Adrenal gland (tissue), 12 donors: ENCODE data around the gene C1RL. TPM values are rescaled to one million over a fixed set of nuclear protein-coding genes. Genes with fewer than 3 reads are reported as not detected.

Source experiments
- DNase-seq, 7 donors: peaks; one replicate each; pipeline ENCODE4 v3.0.0-alpha.2; 2019 to 2020
- H3K27ac ChIP-seq, 5 donors: fragments of 200-600 bp; sonication (generic) in 4 of 5; 1 replicate in 3 of 5; 2 replicates in 2 of 5; pipeline versions ENCODE4 v1.5.1 to v1.8.0; 2016 to 2020; ENCODE audit warnings: mild to moderate bottlenecking in 1 of 5
- H3K27me3 ChIP-seq: fragments of 200-600 bp; 2 replicates; pipeline ENCODE4 v1.8.0; 2021
- H3K36me3 ChIP-seq, 2 donors: fragments of 200-600 bp; replicated peaks in 1 of 2; 1 replicate in 1 of 2; 2 replicates in 1 of 2; pipeline versions ENCODE4 v1.5.1 to v1.8.0; 2018 to 2022
- H3K4me1 ChIP-seq, 2 donors: fragments of 200-600 bp; replicated peaks in 1 of 2; 1 replicate in 1 of 2; 2 replicates in 1 of 2; pipeline versions ENCODE4 v1.5.1 to v1.8.0; 2018 to 2021
- H3K4me3 ChIP-seq, 4 donors: fragments of 200-600 bp; sonication (generic) in 3 of 4; one replicate each; pipeline ENCODE4 v1.5.1; 2016 to 2018
- H3K9me3 ChIP-seq, 3 donors: fragments of 200-600 bp; sonication (generic) in 1 of 3; replicated peaks in 1 of 3; 1 replicate in 2 of 3; 2 replicates in 1 of 3; pipeline versions ENCODE4 v1.5.1 to v1.8.0; 2016 to 2021
- CTCF ChIP-seq, 6 experiments: fragments of 450-650 bp in 4 of 6; fragments of 200-600 bp in 2 of 6; sonication (generic) in 1 of 6; IDR thresholded peaks; 1 replicate in 5 of 6; 2 replicates in 1 of 6; pipeline versions ENCODE4 v1.5.1 to v1.8.0; 2016 to 2021; ENCODE audit warnings: antibody characterized with exemption in 6 of 6, mild to moderate bottlenecking in 2 of 6, moderate library complexity in 1 of 6
- POLR2A ChIP-seq, 2 donors: fragments of 450-650 bp; IDR thresholded peaks; one replicate each; pipeline ENCODE4 v1.6.1; 2017; ENCODE audit warnings: antibody characterized with exemption in 2 of 2, mild to moderate bottlenecking in 2 of 2, moderate library complexity in 1 of 2
- WGBS, 4 donors: extraction: QIAGEN DNeasy Blood & Tissue Kit in 2 of 4; methylation state at CpG; one replicate each; pipeline versions ENCODE4 v1.1.5 to v1.1.7; 2013 to 2017; 5-methylcytosine and 5-hydroxymethylcytosine counted together
- intact Hi-C, 2 donors: fragments of 100-400 bp; cut with DNase I; formaldehyde crosslinking; loops; one replicate each; pipeline versions ENCODE4 v1.14.1 to v1.15.0; 2022 to 2023
- polyA plus RNA-seq, 3 donors: library from polyadenylated mRNA; stranded (reverse); fragments of 200-250 nt in 2 of 3; fragments of 350-450 nt in 1 of 3; fragmentation: Illumina TruSeq in 1 of 3; extraction: RNeasy Lipid Tissue Mini Kit (QIAGEN cat#74804) in 1 of 3; gene quantifications; one replicate each; pipeline ENCODE4 v1.2.3, GENCODE V29; 2013 to 2014
- total RNA-seq, 9 donors: library from RNA; depleted of rRNA in 4 of 9; stranded (reverse); fragments of >200 nt in 4 of 9; fragments of 120-200 nt in 1 of 9; fragmentation: NEBNext Ultra II Directional in 1 of 9; extraction: Animal tissue kit (Norgen Biotek cat#: 25700) in 1 of 9; gene quantifications; one replicate each; pipeline versions ENCODE4 v1.1.0 to v1.2.4, GENCODE V29; 2013 to 2023
- donor health status: healthy with polysubstance abuse.
- donor health status: Bipolar disorder and iron deficiency.
- donor health status: DM: yes; HTN: yes; CAD: no.
- donor health status: DM: no; HTN: no; CAD: no.
- donor health status: DM: no; HTN: no; CAD: no.
- donor health status: DM: yes; HTN: yes; CAD: no.

The C1RL gene
- total and polyA plus RNA-seq, 12 donors = 33.3 to 407 (median 157) TPM

- intact Hi-C loops = no loop called here
These were observed 18.6 kb downstream of the C1RL start for GRCh38 chr12:7090222-7090998.

GRCh38 chr12:7089196-7089871, 19.7 kb downstream of the C1RL start:
- Histone ChIP-seq H3K27me3 (no peaks in the 10 kb centered on the region), H3K36me3 (peaks cover 0 to 39% of the 10 kb centered on the region in 2 donors), H3K4me3 (no peak overlapping the region), H3K27ac (peak overlapping the region in 2 of 5 donors; percentile 82 to 94), H3K9me3 (no peaks in the 10 kb centered on the region), H3K4me1 (peaks cover 10 to 32% of the 10 kb centered on the region in 2 donors)
- no peak for TF ChIP-seq POLR2A (IDR thresholded peaks at IDR 0.05)
- TF ChIP-seq CTCF (IDR thresholded peaks at IDR 0.05) = no peak
- WGBS, 4 donors = 67 to 90% (median 86%) methylated on average over 4 to 11 of the region's 11 CpGs
- peak in 1 of 7 donors; percentile 48 for DNase-seq
- intact Hi-C loops = no loop called here

More at GRCh38 chr12:7090222-7090998, 18.6 kb downstream of the C1RL start:
- H3K9me3 ChIP-seq = no peaks in the 10 kb centered on the region
- H3K36me3 ChIP-seq = peaks cover 0 to 38% of the 10 kb centered on the region in 2 donors
- H3K4me1 ChIP-seq = peaks cover 10 to 34% of the 10 kb centered on the region in 2 donors
- peak overlapping the region in 3 of 5 donors; percentile 2 to 94 (median 82) for H3K27ac ChIP-seq
- no peaks in the 10 kb centered on the region for H3K27me3 ChIP-seq
- H3K4me3 ChIP-seq = peak overlapping the region in 1 of 4 donors; percentile 58
- WGBS, 4 donors = 78 to 84% (median 81%) methylated on average over 13 to 16 of the region's 16 CpGs
- peak in 3 of 7 donors; percentile 30 to 52 (median 32) for DNase-seq
- TF ChIP-seq CTCF (IDR thresholded peaks at IDR 0.05) = no peak
- no peak for TF ChIP-seq POLR2A (IDR thresholded peaks at IDR 0.05)

GRCh38 chr12:7083125-7083524, 25.9 kb downstream of the C1RL start:
- Histone ChIP-seq H3K4me1 (peaks cover 0 to 9% of the 10 kb centered on the region in 2 donors), H3K27me3 (no peaks in the 10 kb centered on the region), H3K27ac (no peak overlapping the region), H3K9me3 (no peaks in the 10 kb centered on the region), H3K4me3 (no peak overlapping the region), H3K36me3 (peaks cover 0 to 46% of the 10 kb centered on the region in 2 donors)
- intact Hi-C loops = no loop called here
- no peak for TF ChIP-seq CTCF (IDR thresholded peaks at IDR 0.05)
- no peak for TF ChIP-seq POLR2A (IDR thresholded peaks at IDR 0.05)
- no peak for DNase-seq

- no peak for DNase-seq
- Histone ChIP-seq H3K27ac (peak overlapping the region in 1 of 5 donors; percentile 16), H3K4me3 (no peak overlapping the region), H3K4me1 (peaks cover 0 to 9% of the 10 kb centered on the region in 2 donors), H3K36me3 (peaks cover 0 to 28% of the 10 kb centered on the region in 2 donors), H3K9me3 (no peaks in the 10 kb centered on the region), H3K27me3 (no peaks in the 10 kb centered on the region)
- intact Hi-C loops = no loop called here
- no peak for TF ChIP-seq CTCF (IDR thresholded peaks at IDR 0.05)
- TF ChIP-seq POLR2A (IDR thresholded peaks at IDR 0.05) = no peak
- 89 to 94% (median 91%) methylated on average over 14 of the region's 14 CpGs for WGBS, 4 donors
These were observed 28.0 kb downstream of the C1RL start for GRCh38 chr12:7081037-7081436.
